Retinal pigment epithelial cell (primary cell): ENCODE measurements around the gene COMP.
A peak's percentile ranks its signal among the peaks of the same experiment; 100 is the strongest.

Source experiments
- DNase-seq: peaks from one replicate; pipeline ENCODE4 v3.0.0-alpha.2; 2010; ENCODE audit warnings: low read depth
- H3K4me3 ChIP-seq: 2 replicates; pipeline ENCODE4 v1.5.1; 2011; ENCODE audit warnings: mild to moderate bottlenecking, low read length, control low read depth, moderate library complexity
- TF ChIP-seq, protein P1 (sequence below): conservative IDR thresholded peaks from 2 replicates; pipeline ENCODE4 v1.5.1; 2011; ENCODE audit warnings: low read depth, low read length, control low read depth, inconsistent platforms

The COMP gene

DNA sequence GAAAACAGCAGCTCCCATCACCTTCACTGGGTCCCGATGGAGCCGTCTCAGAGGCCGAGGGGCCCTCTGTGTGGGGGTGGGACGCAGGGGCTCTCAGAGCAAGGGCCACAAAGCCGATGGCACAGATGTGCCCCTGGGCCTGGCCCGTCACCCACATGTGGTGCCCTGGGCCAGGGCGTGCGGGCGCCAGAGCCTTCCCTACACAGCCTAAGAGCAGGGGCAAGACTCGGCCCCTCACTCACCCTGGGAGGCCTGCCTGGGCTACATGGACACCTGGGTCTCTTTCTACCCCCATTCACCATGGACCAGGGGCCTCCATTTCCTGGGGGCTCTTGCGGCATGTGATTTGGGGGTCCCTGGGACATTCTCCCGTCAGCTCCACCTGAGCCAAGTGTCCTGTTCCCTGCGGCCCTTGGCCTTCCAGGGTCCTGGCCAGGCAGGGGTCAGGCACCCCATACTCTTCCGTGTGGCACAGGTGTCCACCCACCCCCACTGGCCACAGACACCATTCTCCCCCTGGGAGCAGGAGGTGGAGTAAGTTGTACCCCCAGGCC lies 10.0 kb downstream of the COMP start:
- H3K4me3 ChIP-seq, result no peak overlapping the region

GRCh38 chr19:18780631-18781030 lies 10.5 kb downstream of the COMP start:
- DNase-seq, result no peak
- TF ChIP-seq, protein P1, sequence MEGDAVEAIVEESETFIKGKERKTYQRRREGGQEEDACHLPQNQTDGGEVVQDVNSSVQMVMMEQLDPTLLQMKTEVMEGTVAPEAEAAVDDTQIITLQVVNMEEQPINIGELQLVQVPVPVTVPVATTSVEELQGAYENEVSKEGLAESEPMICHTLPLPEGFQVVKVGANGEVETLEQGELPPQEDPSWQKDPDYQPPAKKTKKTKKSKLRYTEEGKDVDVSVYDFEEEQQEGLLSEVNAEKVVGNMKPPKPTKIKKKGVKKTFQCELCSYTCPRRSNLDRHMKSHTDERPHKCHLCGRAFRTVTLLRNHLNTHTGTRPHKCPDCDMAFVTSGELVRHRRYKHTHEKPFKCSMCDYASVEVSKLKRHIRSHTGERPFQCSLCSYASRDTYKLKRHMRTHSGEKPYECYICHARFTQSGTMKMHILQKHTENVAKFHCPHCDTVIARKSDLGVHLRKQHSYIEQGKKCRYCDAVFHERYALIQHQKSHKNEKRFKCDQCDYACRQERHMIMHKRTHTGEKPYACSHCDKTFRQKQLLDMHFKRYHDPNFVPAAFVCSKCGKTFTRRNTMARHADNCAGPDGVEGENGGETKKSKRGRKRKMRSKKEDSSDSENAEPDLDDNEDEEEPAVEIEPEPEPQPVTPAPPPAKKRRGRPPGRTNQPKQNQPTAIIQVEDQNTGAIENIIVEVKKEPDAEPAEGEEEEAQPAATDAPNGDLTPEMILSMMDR, result peak; percentile 23
- no peak overlapping the region for H3K4me3 ChIP-seq

More for the DNA sequence above, 10.0 kb downstream of the COMP start:
- TF ChIP-seq, protein P1, result no peak
- no peak for DNase-seq

- TF ChIP-seq, protein P1, result no peak
- H3K4me3 ChIP-seq, result no peak overlapping the region
- DNase-seq, result no peak
Measured at GRCh38 chr19:18780081-18780480, 11.0 kb downstream of the COMP start.

GRCh38 chr19:18778826-18779495 lies 12.1 kb downstream of the COMP start:
- TF ChIP-seq, protein P1, result no peak
- DNase-seq, result no peak
- H3K4me3 ChIP-seq, result no peak overlapping the region

DNA sequence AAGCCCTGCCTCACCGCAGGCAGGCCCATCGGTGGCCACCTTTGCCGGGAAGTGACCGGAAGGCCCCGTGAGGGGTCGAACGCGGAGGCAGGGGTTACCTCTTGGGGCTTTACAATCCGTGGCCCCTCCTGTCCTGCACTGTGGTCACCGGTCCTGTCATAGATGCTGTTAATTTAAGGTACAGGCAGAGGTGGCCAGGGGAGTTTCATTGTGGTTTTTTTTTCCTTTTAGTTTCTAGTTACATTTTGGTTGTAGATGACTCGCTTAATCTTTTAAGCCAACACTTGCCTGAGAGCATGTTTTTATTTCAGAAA lies 13.1 kb downstream of the COMP start:
- TF ChIP-seq, protein P1, result no peak
- DNase-seq, result no peak
- H3K4me3 ChIP-seq, result no peak overlapping the region

DNA sequence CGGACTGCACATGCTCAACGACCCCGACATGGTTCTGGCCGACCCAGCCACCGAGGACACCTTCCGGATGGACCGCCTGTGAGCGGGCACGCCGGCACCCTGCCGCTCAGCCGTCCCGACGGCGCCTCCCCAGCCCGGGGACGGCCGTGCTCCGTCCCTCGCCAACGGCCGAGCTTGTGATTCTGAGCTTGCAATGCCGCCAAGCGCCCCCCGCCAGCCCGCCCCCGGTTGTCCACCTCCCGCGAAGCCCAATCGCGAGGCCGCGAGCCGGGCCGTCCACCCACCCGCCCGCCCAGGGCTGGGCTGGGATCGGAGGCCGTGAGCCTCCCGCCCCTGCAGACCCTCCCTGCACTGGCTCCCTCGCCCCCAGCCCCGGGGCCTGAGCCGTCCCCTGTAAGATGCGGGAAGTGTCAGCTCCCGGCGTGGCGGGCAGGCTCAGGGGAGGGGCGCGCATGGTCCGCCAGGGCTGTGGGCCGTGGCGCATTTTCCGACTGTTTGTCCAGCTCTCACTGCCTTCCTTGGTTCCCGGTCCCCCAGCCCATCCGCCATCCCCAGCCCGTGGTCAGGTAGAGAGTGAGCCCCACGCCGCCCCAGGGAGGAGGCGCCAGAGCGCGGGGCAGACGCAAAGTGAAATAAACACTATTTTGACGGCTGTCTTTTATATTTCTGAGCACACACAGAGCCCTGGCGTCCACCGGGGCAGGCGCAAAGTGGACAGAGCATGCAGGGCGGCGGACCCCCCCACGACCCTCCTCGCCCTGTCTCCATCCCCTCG lies 13.6 kb downstream of the COMP start:
- H3K4me3 ChIP-seq, result peak overlapping the region; percentile 8
- DNase-seq, result no peak
- TF ChIP-seq, protein P1, result no peak
